H1 (cell line): ENCODE measurements around the gene OTUD3. TPM values are rescaled to one million over a fixed set of nuclear protein-coding genes. Genes with fewer than 3 reads are reported as not detected.
"Not testable (repeated sequence)": the region's sequence is repeated elsewhere in the genome, so short reads cannot be mapped to it uniquely, and the experiment has no call there.

Source experiments
- CTCF ChIA-PET: fragments of 300-600 bp; sonication (Branson Sonifier 250); formaldehyde crosslinking; loops from one replicate; lab custom pipeline; 2021; ENCODE audit not compliant: partially characterized antibody; lab: Charles Lee
- POLR2A ChIA-PET: fragments of 300-600 bp; sonication (Branson Sonifier 250); formaldehyde crosslinking; loops from one replicate; lab custom pipeline; 2021; ENCODE audit warnings: inconsistent platforms; ENCODE audit not compliant: partially characterized antibody; lab: Charles Lee
- DNase-seq, 2 experiments: peaks; one replicate each; pipeline versions ENCODE4 v3.0.0 to v3.0.0-alpha.2; 2010 to 2022; ENCODE audit warnings: low spot score in 2 of 2, low read depth in 1 of 2, mixed read lengths in 1 of 2
- FAIRE-seq: peaks from 2 replicates; lab custom pipeline; 2011; peaks lifted over from hg19 to GRCh38; lab: Jason Lieb, UNC
- H2AFZ ChIP-seq: 2 replicates; pipeline ENCODE4 v1.8.1; 2012; ENCODE audit warnings: low read length, inconsistent platforms
- H2AK5ac ChIP-seq: 2 replicates; pipeline ENCODE4 v1.6.1; 2013; ENCODE audit warnings: low read depth, low read length
- H2BK120ac ChIP-seq: replicated peaks from 2 replicates; pipeline ENCODE3; 2013; ENCODE audit warnings: low read depth, low read length, inconsistent platforms
- H2BK12ac ChIP-seq: 2 replicates; pipeline ENCODE4 v1.6.1; 2013; ENCODE audit warnings: low read depth, low read length
- H2BK15ac ChIP-seq: 2 replicates; pipeline ENCODE4 v1.6.1; 2013; ENCODE audit warnings: low read length
- H2BK20ac ChIP-seq: 2 replicates; pipeline ENCODE4 v1.6.1; 2013; ENCODE audit warnings: low read length
- H2BK5ac ChIP-seq: 2 replicates; pipeline ENCODE4 v1.6.1; 2013; ENCODE audit warnings: low read depth, low read length
- H3K14ac ChIP-seq: 2 replicates; pipeline ENCODE4 v1.6.1; 2013; ENCODE audit warnings: inconsistent platforms; ENCODE audit not compliant: insufficient read length
- H3K18ac ChIP-seq: 2 replicates; pipeline ENCODE4 v1.6.1; 2013; ENCODE audit warnings: low read length; ENCODE audit errors: extremely low read depth
- H3K23ac ChIP-seq: 2 replicates; pipeline ENCODE4 v1.6.1; 2013; ENCODE audit warnings: inconsistent platforms; ENCODE audit not compliant: insufficient read length
- H3K23me2 ChIP-seq: 2 replicates; pipeline ENCODE4 v1.6.1; 2013; ENCODE audit warnings: low read depth, low read length
- H3K27ac ChIP-seq: 2 replicates; pipeline ENCODE4 v1.6.1; 2011; ENCODE audit warnings: low read depth, low read length, inconsistent platforms
- H3K27me3 ChIP-seq, 4 experiments: replicated peaks in 1 of 4; 1 replicate in 1 of 4; 2 replicates in 3 of 4; pipeline versions ENCODE4 v1.6.1 to v1.8.1; 2011 to 2013; ENCODE audit warnings: low read length in 3 of 4, mild to moderate bottlenecking in 3 of 4, inconsistent platforms in 2 of 4, mixed read lengths in 2 of 4, moderate library complexity in 1 of 4; ENCODE audit not compliant: control insufficient read depth in 3 of 4, insufficient read depth in 3 of 4; ENCODE audit errors: extremely low read depth in 1 of 4
- H3K36me3 ChIP-seq, 4 experiments: 2 replicates each; pipeline versions ENCODE4 v1.6.1 to v1.8.1; 2011 to 2013; ENCODE audit warnings: mild to moderate bottlenecking in 4 of 4, low read length in 3 of 4, moderate library complexity in 2 of 4, control low read depth in 1 of 4, inconsistent platforms in 1 of 4; ENCODE audit not compliant: insufficient read depth in 4 of 4, control insufficient read depth in 2 of 4
- H3K4ac ChIP-seq: replicated peaks from 2 replicates; pipeline ENCODE3; 2013; ENCODE audit warnings: low read length, low read depth, mixed read lengths, inconsistent platforms; ENCODE audit not compliant: insufficient read length
- H3K4me1 ChIP-seq, 4 experiments: replicated peaks in 1 of 4; 1 replicate in 1 of 4; 2 replicates in 3 of 4; pipeline versions ENCODE4 v1.6.1 to v1.8.1; 2011 to 2013; ENCODE audit warnings: low read length in 3 of 4, inconsistent platforms in 2 of 4, mixed read lengths in 1 of 4; ENCODE audit not compliant: insufficient read depth in 4 of 4, control insufficient read depth in 3 of 4
- H3K4me2 ChIP-seq, 2 experiments: 2 replicates each; pipeline versions ENCODE4 v1.6.1 to v1.8.1; 2011 to 2013; ENCODE audit warnings: low read depth in 2 of 2, low read length in 2 of 2, control low read depth in 1 of 2, inconsistent platforms in 1 of 2, mild to moderate bottlenecking in 1 of 2; ENCODE audit not compliant: insufficient read depth in 1 of 2
- H3K4me3 ChIP-seq, 4 experiments: fragments of 200-600, 300-600 bp in 1 of 4; sonication (generic), shearing (Covaris generic), sonication (Bioruptor Twin) in 1 of 4; 2 replicates each; pipeline versions ENCODE4 v1.5.1 to v1.8.1; 2011 to 2016; ENCODE audit warnings: low read length in 4 of 4, low read depth in 3 of 4, control low read depth in 2 of 4, inconsistent platforms in 2 of 4, mild to moderate bottlenecking in 2 of 4, mixed read lengths in 1 of 4, moderate library complexity in 1 of 4; ENCODE audit not compliant: insufficient read depth in 2 of 4; ENCODE audit errors: extremely low read depth in 1 of 4
- H3K56ac ChIP-seq: replicated peaks from 2 replicates; pipeline ENCODE3; 2013; ENCODE audit warnings: low read depth, mild to moderate bottlenecking, mixed read lengths, low read length, inconsistent platforms; ENCODE audit not compliant: insufficient read length
- H3K79me1 ChIP-seq: 2 replicates; pipeline ENCODE4 v1.6.1; 2013; ENCODE audit warnings: low read depth, low read length, control low read depth
- H3K79me2 ChIP-seq, 2 experiments: 2 replicates each; pipeline versions ENCODE4 v1.6.1 to v1.8.1; 2012 to 2013; ENCODE audit warnings: low read length in 2 of 2, mild to moderate bottlenecking in 2 of 2, inconsistent platforms in 1 of 2; ENCODE audit not compliant: insufficient read depth in 2 of 2, control insufficient read depth in 1 of 2
- H3K9ac ChIP-seq, 4 experiments: replicated peaks in 1 of 4; 1 replicate in 1 of 4; 2 replicates in 3 of 4; pipeline versions ENCODE4 v1.6.1 to v1.8.1; 2011 to 2013; ENCODE audit warnings: low read depth in 3 of 4, low read length in 3 of 4, control low read depth in 2 of 4, mild to moderate bottlenecking in 2 of 4, moderate library complexity in 2 of 4, inconsistent platforms in 1 of 4; ENCODE audit errors: extremely low read depth in 1 of 4
- H3K9me3 ChIP-seq, 2 experiments: 2 replicates each; pipeline versions ENCODE4 v1.6.1 to v1.8.1; 2012 to 2013; ENCODE audit warnings: mild to moderate bottlenecking in 2 of 2, moderate library complexity in 2 of 2, control low read depth in 1 of 2, inconsistent platforms in 1 of 2, low read depth in 1 of 2, low read length in 1 of 2, mixed read lengths in 1 of 2; ENCODE audit not compliant: insufficient read depth in 2 of 2
- H4K20me1 ChIP-seq, 2 experiments: replicated peaks in 1 of 2; 2 replicates each; pipeline versions ENCODE3 to v1.8.1; 2011 to 2013; ENCODE audit warnings: inconsistent platforms in 2 of 2, low read length in 2 of 2, mild to moderate bottlenecking in 1 of 2; ENCODE audit not compliant: insufficient read depth in 2 of 2, control insufficient read depth in 1 of 2
- H4K5ac ChIP-seq: 2 replicates; pipeline ENCODE4 v1.6.1; 2013; ENCODE audit warnings: low read length, low read depth, mixed read lengths, inconsistent platforms; ENCODE audit not compliant: insufficient read length
- H4K8ac ChIP-seq: 2 replicates; pipeline ENCODE4 v1.8.0; 2013; ENCODE audit warnings: mild to moderate bottlenecking, moderate library complexity, low read length, inconsistent platforms; ENCODE audit not compliant: insufficient read depth; ENCODE audit errors: extremely low read depth
- H4K91ac ChIP-seq: replicated peaks from 2 replicates; pipeline ENCODE3; 2013; ENCODE audit warnings: low read length, mixed read lengths, inconsistent platforms; ENCODE audit not compliant: insufficient read length
- WGBS, 2 experiments: shearing (Covaris generic) in 1 of 2; methylation state at CpG; one replicate each; pipeline versions ENCODE4 v1.1.6 to v1.1.7; 2013 to 2015; ENCODE audit warnings: low lambda C conversion rate in 2 of 2, mixed read lengths in 2 of 2, inconsistent platforms in 1 of 2, low coverage in 1 of 2, missing lambda C conversion rate in 1 of 2; ENCODE audit not compliant: insufficient replicate concordance in 2 of 2, insufficient coverage in 1 of 2, insufficient read length in 1 of 2; ENCODE audit errors: extremely low coverage in 1 of 2, missing lambda C conversion rate in 1 of 2; 5-methylcytosine and 5-hydroxymethylcytosine counted together
- polyA plus RNA-seq, 7 experiments: library from polyadenylated mRNA; depleted of rRNA in 3 of 7; stranded (reverse) in 5 of 7; unstranded in 2 of 7; fragments of >200 nt in 5 of 7; fragments of 200-250 nt in 2 of 7; gene quantifications; 1 replicate in 5 of 7; 2 replicates in 1 of 7; 4 replicates in 1 of 7; pipeline versions ENCODE4 v1.2.1 to v1.2.3, GENCODE V29; 2011 to 2013; ENCODE audit warnings: missing spikeins in 2 of 7, mixed read lengths in 2 of 7
- total RNA-seq: library from RNA; stranded (reverse); fragmentation: NEBNext Ultra II Directional; extraction: Animal tissue kit (Norgen Biotek cat#: 25700); gene quantifications from 2 replicates; pipeline ENCODE4 v1.2.1, GENCODE V29; 2021

The OTUD3 gene
- total and polyA plus RNA-seq, 2 of the 8 experiments (the other 6 are each of a cell fraction or from before 2014, with no cell fraction given): 6.3 to 11.9 TPM

- H2BK12ac ChIP-seq, H3K56ac ChIP-seq, H3K23ac ChIP-seq, H3K79me1 ChIP-seq, H3K27ac ChIP-seq, H4K20me1 ChIP-seq, H3K4me2 ChIP-seq, H3K23me2 ChIP-seq, H2BK5ac ChIP-seq, H2BK120ac ChIP-seq, H2AK5ac ChIP-seq, H3K9ac ChIP-seq, DNase-seq, H3K79me2 ChIP-seq, FAIRE-seq, H4K8ac ChIP-seq, H3K27me3 ChIP-seq, H4K5ac ChIP-seq, H2AFZ ChIP-seq, H3K18ac ChIP-seq, H4K91ac ChIP-seq, H3K4me3 ChIP-seq, H2BK15ac ChIP-seq, H3K4ac ChIP-seq, POLR2A ChIA-PET, H2BK20ac ChIP-seq, H3K36me3 ChIP-seq, H3K14ac ChIP-seq, H3K4me1 ChIP-seq: not testable (repeated sequence)
- peaks cover 18 to 19% of the 10 kb centered on the region in 2 experiments for H3K9me3 ChIP-seq
- WGBS, 2 experiments: 88% methylated on average over 3 of the region's 3 CpGs; no CpG with 5 or more reads in 1 of the 2 experiments
- CTCF ChIA-PET: interaction anchor here (1.3 to 2.0 kb wide), 2 partner anchors 224 to 226 kb away, joined by 4 read pairs; no protein-coding TSS in a partner anchor
Observed at GRCh38 chr1:19927130-19927421, 44.9 kb downstream of the OTUD3 start.
